Measurements from ENCODE around the gene DUSP16. TPM values are rescaled to one million over a fixed set of nuclear protein-coding genes. Genes with fewer than 3 reads are reported as not detected.
"Not testable (repeated sequence)": the region's sequence is repeated elsewhere in the genome, so short reads cannot be mapped to it uniquely, and the experiment has no call there.

DUSP16 gene
- total RNA-seq, 1 experiment from 2014 or later: 4.4 TPM

DNA sequence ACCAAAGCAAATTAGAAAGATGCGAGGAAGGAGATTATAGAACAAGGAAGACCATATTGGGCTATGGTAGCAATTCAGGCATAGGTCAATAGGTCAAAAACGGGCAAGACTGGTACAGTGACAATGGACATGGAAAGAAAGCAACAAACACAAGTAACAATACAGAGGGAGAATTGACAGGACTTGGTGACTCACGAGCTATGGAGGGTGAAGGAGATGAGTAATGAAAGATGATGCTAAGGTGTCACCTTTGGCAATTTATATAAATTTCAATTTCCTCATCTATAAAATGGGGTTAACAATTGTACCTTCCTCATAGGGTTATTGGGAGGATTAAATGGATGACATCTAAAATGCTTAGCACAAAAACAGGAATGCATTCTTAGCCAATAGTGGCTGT is 15.1 kb upstream of the DUSP16 start:
- Histone ChIP-seq H3K9me3 (ENCODE audit: low read length) (no peaks in the 10 kb centered on the region), H3K9me2 (replicated peaks; ENCODE audit: low read length) (no peaks in the 10 kb centered on the region), H3K27me3 (ENCODE audit: low read length) (no peaks in the 10 kb centered on the region), H3K36me3 (ENCODE audit: low read depth, low read length) (no peaks in the 10 kb centered on the region), H2AFZ (ENCODE audit: low read length) (no peak overlapping the region), H3K4me1 (ENCODE audit: insufficient read depth, low read length) (peaks cover 26% of the 10 kb centered on the region), H3K27ac (ENCODE audit: low read length) (peak overlapping the region; percentile 98), H3K4me2 (ENCODE audit: low read length) (no peak overlapping the region), H3K9ac (ENCODE audit: low read length) (peak overlapping the region; percentile 78), H3K4me3 (ENCODE audit: low read length) (no peak overlapping the region), H3K79me2 (ENCODE audit: low read length) (no peaks in the 10 kb centered on the region), H3F3A (ENCODE audit: low read length, unreplicated experiment) (no peaks in the 10 kb centered on the region), H4K20me1 (ENCODE audit: low read length) (no peaks in the 10 kb centered on the region)
- DNase-seq: peak; percentile 67
- TF ChIP-seq EZH2 (IDR thresholded peaks at IDR 0.05; ENCODE audit: low read length, unreplicated experiment): no peak
- TF ChIP-seq EZH2phosphoT487 (IDR thresholded peaks at IDR 0.05; ENCODE audit: borderline replicate concordance, low read length): no peak
- TF ChIP-seq, protein P1, sequence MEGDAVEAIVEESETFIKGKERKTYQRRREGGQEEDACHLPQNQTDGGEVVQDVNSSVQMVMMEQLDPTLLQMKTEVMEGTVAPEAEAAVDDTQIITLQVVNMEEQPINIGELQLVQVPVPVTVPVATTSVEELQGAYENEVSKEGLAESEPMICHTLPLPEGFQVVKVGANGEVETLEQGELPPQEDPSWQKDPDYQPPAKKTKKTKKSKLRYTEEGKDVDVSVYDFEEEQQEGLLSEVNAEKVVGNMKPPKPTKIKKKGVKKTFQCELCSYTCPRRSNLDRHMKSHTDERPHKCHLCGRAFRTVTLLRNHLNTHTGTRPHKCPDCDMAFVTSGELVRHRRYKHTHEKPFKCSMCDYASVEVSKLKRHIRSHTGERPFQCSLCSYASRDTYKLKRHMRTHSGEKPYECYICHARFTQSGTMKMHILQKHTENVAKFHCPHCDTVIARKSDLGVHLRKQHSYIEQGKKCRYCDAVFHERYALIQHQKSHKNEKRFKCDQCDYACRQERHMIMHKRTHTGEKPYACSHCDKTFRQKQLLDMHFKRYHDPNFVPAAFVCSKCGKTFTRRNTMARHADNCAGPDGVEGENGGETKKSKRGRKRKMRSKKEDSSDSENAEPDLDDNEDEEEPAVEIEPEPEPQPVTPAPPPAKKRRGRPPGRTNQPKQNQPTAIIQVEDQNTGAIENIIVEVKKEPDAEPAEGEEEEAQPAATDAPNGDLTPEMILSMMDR (conservative IDR thresholded peaks at IDR 0.05; ENCODE audit: low read depth, low read length): no peak
- CTCF ChIA-PET: no interaction called here
- no TSS peak for BruUV-seq (replicated peaks)
- intact Hi-C loops (cut with micrococcal nuclease): no loop called here
- POLR2A ChIA-PET (ENCODE audit: unreplicated experiment): no interaction called here
- peak; percentile 60 for ATAC-seq

DNA sequence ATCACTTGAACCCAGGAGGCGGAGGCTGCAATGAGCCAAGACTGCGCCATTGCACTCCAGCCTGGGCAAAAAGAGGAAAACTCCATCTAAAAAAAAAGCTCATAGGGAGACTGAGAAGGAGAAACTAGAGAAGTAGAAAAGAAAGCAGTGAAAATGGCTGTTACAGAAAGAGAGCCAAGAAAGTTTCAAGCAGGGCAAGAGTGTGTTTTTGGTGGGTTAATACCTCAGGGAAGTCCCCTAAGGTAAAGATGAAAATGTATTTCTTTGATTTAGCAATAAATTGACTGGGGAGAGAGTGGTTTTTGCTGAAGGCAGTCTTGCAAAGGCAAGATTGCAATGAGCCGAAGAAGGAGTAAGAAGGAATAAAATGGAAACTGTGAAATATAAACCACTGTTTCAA is 10.0 kb upstream of the DUSP16 start:
- Histone ChIP-seq H3F3A (ENCODE audit: low read length, unreplicated experiment) (no peaks in the 10 kb centered on the region), H3K9me3 (ENCODE audit: low read length) (no peaks in the 10 kb centered on the region), H3K27me3 (ENCODE audit: low read length) (no peaks in the 10 kb centered on the region), H3K4me2 (ENCODE audit: low read length) (no peak overlapping the region), H3K36me3 (ENCODE audit: low read depth, low read length) (no peaks in the 10 kb centered on the region), H3K9ac (ENCODE audit: low read length) (no peak overlapping the region), H3K4me1 (ENCODE audit: insufficient read depth, low read length) (peaks cover 6% of the 10 kb centered on the region), H3K79me2 (ENCODE audit: low read length) (no peaks in the 10 kb centered on the region), H4K20me1 (ENCODE audit: low read length) (no peaks in the 10 kb centered on the region), H3K4me3 (ENCODE audit: low read length) (no peak overlapping the region), H2AFZ (ENCODE audit: low read length) (0 out of 2 replicates have a peak overlapping the region, but pooled peaks have one; percentile 15), H3K27ac (ENCODE audit: low read length) (no peak overlapping the region), H3K9me2 (replicated peaks; ENCODE audit: low read length) (no peaks in the 10 kb centered on the region)
- intact Hi-C loops (cut with micrococcal nuclease): no loop called here
- ATAC-seq (no peak), DNase-seq (no peak)
- TF ChIP-seq, protein P1 (conservative IDR thresholded peaks at IDR 0.05; ENCODE audit: low read depth, low read length): no peak
- TF ChIP-seq EZH2phosphoT487 (IDR thresholded peaks at IDR 0.05; ENCODE audit: borderline replicate concordance, low read length) (no peak), EZH2 (IDR thresholded peaks at IDR 0.05; ENCODE audit: low read length, unreplicated experiment) (no peak)
- BruUV-seq (replicated peaks): no TSS peak
- ChIA-PET POLR2A (ENCODE audit: unreplicated experiment) (no interaction called here), CTCF (no interaction called here)

DNA sequence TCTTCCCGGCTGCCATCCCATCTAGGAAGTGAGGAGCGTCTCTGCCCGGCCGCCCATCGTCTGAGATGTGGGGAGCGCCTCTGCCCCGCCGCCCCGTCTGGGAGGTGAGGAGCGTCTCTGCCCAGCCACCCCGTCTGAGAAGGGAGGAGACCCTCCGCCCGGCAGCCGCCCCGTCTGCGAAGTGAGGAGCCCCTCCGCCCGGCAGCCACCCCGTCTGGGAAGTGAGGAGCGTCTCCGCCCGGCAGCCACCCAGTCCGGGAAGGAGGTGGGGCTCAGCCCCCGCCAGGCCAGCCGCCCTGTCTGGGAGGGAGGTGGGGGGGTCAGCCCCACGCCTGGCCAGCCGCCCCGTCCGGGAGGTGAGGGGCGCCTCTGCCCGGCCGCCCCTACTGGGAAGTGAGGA is 3.3 kb upstream of the DUSP16 start:
- DNase-seq; H4K20me1 ChIP-seq (ENCODE audit: low read length); H3K27ac ChIP-seq (ENCODE audit: low read length); H2AFZ ChIP-seq (ENCODE audit: low read length); H3K79me2 ChIP-seq (ENCODE audit: low read length); BruUV-seq (replicated peaks); H3F3A ChIP-seq (ENCODE audit: low read length, unreplicated experiment); H3K27me3 ChIP-seq (ENCODE audit: low read length); POLR2A ChIA-PET (ENCODE audit: unreplicated experiment); H3K9me2 ChIP-seq (replicated peaks; ENCODE audit: low read length); ATAC-seq; H3K4me2 ChIP-seq (ENCODE audit: low read length); CTCF ChIA-PET; H3K4me3 ChIP-seq (ENCODE audit: low read length); H3K9ac ChIP-seq (ENCODE audit: low read length); H3K9me3 ChIP-seq (ENCODE audit: low read length); H3K36me3 ChIP-seq (ENCODE audit: low read depth, low read length): not testable (repeated sequence)
- intact Hi-C loops (cut with micrococcal nuclease): loop anchor here (10.0 kb wide), 1 partner anchor 121 kb away; no protein-coding TSS in a partner anchor
- peaks cover 11% of the 10 kb centered on the region for H3K4me1 ChIP-seq (ENCODE audit: insufficient read depth, low read length)

Data from PC-3 (cell line).